Thyroid gland (tissue), 4 donors: ENCODE data around the gene CHSY1. TPM values are rescaled to one million over a fixed set of nuclear protein-coding genes. Genes with fewer than 3 reads are reported as not detected.
"Not testable (repeated sequence)": the region's sequence is repeated elsewhere in the genome, so short reads cannot be mapped to it uniquely, and the experiment has no call there.

Experiments used
- DNase-seq, 2 donors: peaks; one replicate each; pipeline ENCODE4 v3.0.0-alpha.2; 2019
- H3K27ac ChIP-seq, 3 donors: fragments of 200-600 bp; sonication (generic); 1 replicate in 2 of 3; 2 replicates in 1 of 3; pipeline ENCODE4 v1.5.1; 2016 to 2019; ENCODE audit warnings: mild to moderate bottlenecking in 1 of 3, moderate library complexity in 1 of 3
- H3K27me3 ChIP-seq: fragments of 200-600 bp; sonication (generic); one replicate; pipeline ENCODE4 v1.5.1; 2019
- H3K36me3 ChIP-seq, 2 donors: fragments of 200-600 bp; sonication (generic); one replicate each; pipeline ENCODE4 v1.5.1; 2016 to 2019
- H3K4me1 ChIP-seq, 2 donors: fragments of 200-600 bp; sonication (generic); one replicate each; pipeline ENCODE4 v1.5.1; 2017 to 2019
- H3K4me3 ChIP-seq, 3 donors: fragments of 200-600 bp; sonication (generic); replicated peaks in 1 of 3; 1 replicate in 2 of 3; 2 replicates in 1 of 3; pipeline ENCODE4 v1.5.1; 2016; ENCODE audit warnings: mild to moderate bottlenecking in 1 of 3
- H3K9me3 ChIP-seq: fragments of 200-600 bp; sonication (generic); one replicate; pipeline ENCODE4 v1.5.1; 2017
- POLR2A ChIP-seq, 2 donors: fragments of 450-650 bp; IDR thresholded peaks; one replicate each; pipeline ENCODE4 v1.6.1; 2017; ENCODE audit warnings: antibody characterized with exemption in 2 of 2, mild to moderate bottlenecking in 2 of 2, moderate library complexity in 1 of 2
- WGBS, 2 donors: methylation state at CpG; one replicate each; pipeline ENCODE4 v1.1.5; 2017; 5-methylcytosine and 5-hydroxymethylcytosine counted together
- intact Hi-C: fragments of 100-400 bp; cut with DNase I; formaldehyde crosslinking; loops from one replicate; pipeline ENCODE4 v1.15.1; 2023
- total RNA-seq, 4 donors: library from RNA; depleted of rRNA; stranded (reverse); fragments of >200 nt; gene quantifications; one replicate each; pipeline ENCODE4 v1.2.3, GENCODE V29; 2016
- TF ChIP-seq, protein P1 (sequence below), 6 experiments: fragments of 200-600 bp in 3 of 6; fragments of 450-650 bp in 3 of 6; sonication (generic) in 3 of 6; IDR thresholded peaks; one replicate each; pipeline ENCODE4 v1.5.1; 2016 to 2019; ENCODE audit warnings: antibody characterized with exemption in 6 of 6, mild to moderate bottlenecking in 2 of 6, inconsistent platforms in 1 of 6, moderate library complexity in 1 of 6

CHSY1 gene
- total RNA-seq, 4 donors from 2014 or later: 13.8 to 26.6 (median 18.5) TPM

DNA sequence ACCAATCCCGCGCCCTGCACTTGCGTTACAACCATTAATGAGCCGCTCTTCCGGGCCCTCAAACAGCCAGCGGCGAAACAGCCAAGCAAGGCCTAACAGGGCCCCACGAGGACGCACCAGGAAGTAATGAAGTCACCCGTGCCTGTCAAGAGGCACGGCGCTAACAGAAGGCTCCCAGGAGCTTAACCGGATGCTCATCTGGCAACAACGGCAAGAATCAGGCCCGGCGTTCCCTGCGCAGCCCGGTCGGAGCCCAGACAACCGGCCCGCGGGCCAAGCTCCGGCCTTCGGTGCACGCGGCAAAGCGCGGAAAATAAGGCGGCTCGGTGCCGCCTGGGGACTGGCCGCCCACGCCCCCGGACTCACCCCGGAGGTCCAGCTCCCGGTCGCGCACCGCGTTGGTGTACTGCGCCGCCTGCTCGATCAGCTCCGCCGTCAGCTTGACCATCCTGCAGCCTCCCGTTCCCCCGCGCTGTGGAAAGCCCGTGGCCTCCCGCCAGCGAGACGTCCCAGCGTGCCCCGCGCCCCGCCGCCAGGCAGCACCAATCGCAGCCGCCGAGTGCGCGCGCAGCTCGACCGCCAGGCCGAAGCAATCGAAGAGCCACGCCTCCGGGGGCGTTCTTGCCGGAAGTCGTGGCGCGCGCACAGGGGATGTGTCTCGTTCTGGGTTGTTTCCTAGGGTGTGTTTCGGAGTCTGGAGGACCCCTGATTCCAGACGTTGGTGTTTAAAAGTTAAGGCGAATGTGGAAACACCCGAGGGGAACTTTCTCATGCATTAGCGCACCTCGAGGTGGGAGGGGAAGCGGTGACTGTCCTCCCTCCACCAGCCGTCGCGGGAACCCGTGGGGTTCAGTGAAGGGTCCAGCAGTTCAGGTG lies 43.1 kb upstream of the CHSY1 start, which contains the start of gene SNRPA1:
Gene SNRPA1, minus strand, starts transcription at position 518 of the 876 bp plus-strand sequence. Its CDS starts 70 bp downstream, at position 448.
- DNase-seq: peak; percentile 99
- peaks cover 12 to 20% of the 10 kb centered on the region in 2 donors for H3K4me1 ChIP-seq
- H3K36me3 ChIP-seq: no peaks in the 10 kb centered on the region
- intact Hi-C loops: no loop called here
- peak within 1 kb of the TSS; percentile 56 to 80 (median 76) for H3K4me3 ChIP-seq
- H3K27ac ChIP-seq: peak within 1 kb of the TSS; percentile 83 to 90 (median 85)
- H3K27me3 ChIP-seq: no peaks in the 10 kb centered on the region
- H3K9me3 ChIP-seq: no peaks in the 10 kb centered on the region
- 0% methylated on average over 35 to 49 of the region's 87 CpGs for WGBS, 2 donors
- TF ChIP-seq, protein P1, sequence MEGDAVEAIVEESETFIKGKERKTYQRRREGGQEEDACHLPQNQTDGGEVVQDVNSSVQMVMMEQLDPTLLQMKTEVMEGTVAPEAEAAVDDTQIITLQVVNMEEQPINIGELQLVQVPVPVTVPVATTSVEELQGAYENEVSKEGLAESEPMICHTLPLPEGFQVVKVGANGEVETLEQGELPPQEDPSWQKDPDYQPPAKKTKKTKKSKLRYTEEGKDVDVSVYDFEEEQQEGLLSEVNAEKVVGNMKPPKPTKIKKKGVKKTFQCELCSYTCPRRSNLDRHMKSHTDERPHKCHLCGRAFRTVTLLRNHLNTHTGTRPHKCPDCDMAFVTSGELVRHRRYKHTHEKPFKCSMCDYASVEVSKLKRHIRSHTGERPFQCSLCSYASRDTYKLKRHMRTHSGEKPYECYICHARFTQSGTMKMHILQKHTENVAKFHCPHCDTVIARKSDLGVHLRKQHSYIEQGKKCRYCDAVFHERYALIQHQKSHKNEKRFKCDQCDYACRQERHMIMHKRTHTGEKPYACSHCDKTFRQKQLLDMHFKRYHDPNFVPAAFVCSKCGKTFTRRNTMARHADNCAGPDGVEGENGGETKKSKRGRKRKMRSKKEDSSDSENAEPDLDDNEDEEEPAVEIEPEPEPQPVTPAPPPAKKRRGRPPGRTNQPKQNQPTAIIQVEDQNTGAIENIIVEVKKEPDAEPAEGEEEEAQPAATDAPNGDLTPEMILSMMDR (IDR thresholded peaks at IDR 0.05): peak in 1 of 6 experiments; percentile 29
- peak; percentile 30 to 81 for TF ChIP-seq POLR2A (IDR thresholded peaks at IDR 0.05)

DNA sequence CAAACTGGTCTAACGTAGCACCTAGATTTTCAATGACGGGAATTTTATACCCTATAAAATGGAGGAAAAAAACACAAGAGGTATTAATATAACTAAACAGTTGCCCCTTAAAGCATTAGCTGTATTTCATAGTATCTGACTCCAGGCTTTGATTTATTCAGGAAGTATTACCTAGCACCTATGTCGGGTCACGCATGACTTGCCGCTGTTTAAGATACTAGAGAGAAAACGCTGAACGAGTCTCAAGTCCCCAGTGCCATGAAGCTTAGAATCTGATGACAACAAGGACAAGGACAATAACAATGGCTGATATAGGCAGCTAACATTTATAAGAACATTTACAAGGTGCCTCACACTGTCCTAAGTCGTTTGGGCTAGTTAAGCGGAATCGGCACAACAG lies 41.3 kb upstream of the CHSY1 start:
- DNase-seq: no peak
- 44 to 51% methylated on average over 10 of the region's 10 CpGs for WGBS, 2 donors
- intact Hi-C loops: no loop called here
- Histone ChIP-seq H3K9me3 (no peaks in the 10 kb centered on the region), H3K4me3 (peak overlapping the region in 1 of 3 donors; percentile 76), H3K36me3 (no peaks in the 10 kb centered on the region), H3K27ac (no peak overlapping the region), H3K4me1 (peaks cover 12 to 20% of the 10 kb centered on the region in 2 donors), H3K27me3 (no peaks in the 10 kb centered on the region)
- TF ChIP-seq POLR2A (IDR thresholded peaks at IDR 0.05): no peak
- TF ChIP-seq, protein P1 (IDR thresholded peaks at IDR 0.05): no peak

DNA sequence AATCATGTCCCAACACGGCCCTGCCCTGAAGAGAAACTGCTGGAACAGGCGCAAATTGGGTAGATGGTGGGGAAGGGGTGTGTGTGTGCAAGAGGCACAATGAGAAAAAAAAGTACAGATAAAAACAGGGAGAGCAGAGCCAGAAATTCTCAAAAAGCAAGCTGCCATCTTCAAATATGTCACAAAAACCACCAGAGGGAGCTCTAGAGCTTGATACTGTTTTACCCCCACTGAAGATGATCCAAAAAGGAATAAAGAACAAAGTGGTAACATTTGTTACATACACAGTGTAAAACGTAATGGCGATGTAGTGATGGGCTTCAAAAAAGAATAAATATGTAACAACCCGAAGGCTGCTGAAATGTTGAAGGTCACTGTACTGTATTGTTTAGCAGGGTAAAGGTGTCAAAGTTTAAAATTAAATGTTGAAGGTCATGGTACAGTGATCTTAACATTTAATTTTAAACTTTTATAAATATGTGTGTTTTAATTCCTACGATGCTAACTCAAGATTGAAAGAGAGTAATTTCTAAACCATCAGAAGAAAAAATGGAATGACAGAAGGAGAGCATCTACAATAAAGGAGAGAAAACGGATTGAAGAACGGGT lies 37.2 kb upstream of the CHSY1 start:
- no peak for TF ChIP-seq POLR2A (IDR thresholded peaks at IDR 0.05)
- TF ChIP-seq, protein P1 (IDR thresholded peaks at IDR 0.05): peak in 4 of 6 experiments; percentile 14 to 58 (median 44)
- peaks cover 12% of the 10 kb centered on the region in 2 donors for H3K4me1 ChIP-seq
- DNase-seq: no peak
- no peak overlapping the region for H3K4me3 ChIP-seq
- H3K36me3 ChIP-seq: peaks cover 16 to 29% of the 10 kb centered on the region in 2 donors
- intact Hi-C loops: no loop called here
- WGBS, 2 donors: 84 to 85% methylated on average over 8 of the region's 8 CpGs
- H3K27me3 ChIP-seq: no peaks in the 10 kb centered on the region
- H3K27ac ChIP-seq: no peak overlapping the region
- no peaks in the 10 kb centered on the region for H3K9me3 ChIP-seq

DNA sequence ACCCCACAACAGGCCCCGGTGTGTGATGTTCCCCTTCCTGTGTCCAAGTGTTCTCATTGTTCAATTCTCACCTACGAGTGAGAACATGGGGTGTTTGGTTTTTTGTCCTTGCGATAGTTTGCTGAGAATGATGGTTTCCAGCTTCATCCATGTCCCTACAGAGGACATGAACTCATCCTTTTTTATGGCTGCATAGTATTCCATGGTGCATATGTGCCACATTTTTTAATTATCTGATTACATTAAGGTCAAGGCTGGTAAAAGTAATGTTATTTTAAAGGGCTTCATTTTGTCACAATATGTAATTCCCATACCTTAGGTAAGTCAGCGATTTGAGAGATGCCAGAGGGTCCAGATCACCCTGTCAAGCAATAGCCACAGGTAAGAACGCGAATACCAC lies 35.5 kb upstream of the CHSY1 start:
- DNase-seq, H3K4me3 ChIP-seq, H3K27ac ChIP-seq, H3K27me3 ChIP-seq, H3K9me3 ChIP-seq, H3K4me1 ChIP-seq, intact Hi-C loops: not testable (repeated sequence)
- H3K36me3 ChIP-seq: peaks cover 24 to 46% of the 10 kb centered on the region in 2 donors
- WGBS, 2 donors: 95 to 99% methylated on average over 6 of the region's 6 CpGs

DNA sequence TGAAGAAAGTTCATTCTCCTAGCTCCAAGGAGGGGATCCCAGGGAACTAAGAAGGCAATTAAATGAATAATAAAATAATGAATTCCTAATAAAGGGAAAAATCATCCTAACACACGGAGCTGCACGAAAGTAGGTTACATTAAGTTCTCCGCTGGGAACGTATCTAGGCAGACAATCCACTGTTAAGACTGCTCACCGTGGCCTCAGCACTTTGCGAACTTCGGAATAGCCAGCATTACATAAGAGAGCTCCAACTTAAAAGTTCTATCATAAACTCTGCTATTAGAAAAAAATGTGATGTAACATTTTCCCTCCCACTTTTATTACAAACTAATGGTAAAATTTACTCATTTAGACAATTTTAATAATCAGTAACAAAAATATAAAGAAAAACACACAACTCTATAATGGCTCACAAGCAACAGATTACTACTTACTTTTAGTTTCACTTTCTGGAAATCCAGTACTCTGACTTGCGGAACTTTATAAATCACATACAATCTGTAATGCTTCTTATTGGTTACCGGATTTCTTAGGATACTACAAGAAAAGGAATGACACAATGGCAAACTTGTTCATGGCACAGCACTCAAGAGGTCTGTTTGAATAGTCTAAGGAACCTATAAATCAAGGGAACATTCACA lies 34.7 kb upstream of the CHSY1 start:
- Histone ChIP-seq H3K27me3 (no peaks in the 10 kb centered on the region), H3K4me3 (no peak overlapping the region), H3K36me3 (peaks cover 27 to 53% of the 10 kb centered on the region in 2 donors), H3K9me3 (no peaks in the 10 kb centered on the region), H3K27ac (no peak overlapping the region), H3K4me1 (no peaks in the 10 kb centered on the region)
- 91 to 93% methylated on average over 9 of the region's 9 CpGs for WGBS, 2 donors
- intact Hi-C loops: no loop called here
- DNase-seq: no peak
- no peak for TF ChIP-seq POLR2A (IDR thresholded peaks at IDR 0.05)
- TF ChIP-seq, protein P1 (IDR thresholded peaks at IDR 0.05): no peak
